Heart left ventricle (tissue), 16 donors: Measurements from ENCODE around the gene SH3RF3. TPM values are rescaled to one million over a fixed set of nuclear protein-coding genes. Genes with fewer than 3 reads are reported as not detected.

Experiments
- ATAC-seq, 4 donors: fragments of 200-7000 bp; cut with Tn5 transposase; one replicate each; pipeline ENCODE4 v1.9.1; 2020 to 2022; ENCODE audit warnings: moderate library complexity in 4 of 4, mild to moderate bottlenecking in 3 of 4, moderate number of reproducible peaks in 1 of 4
- DNase-seq, 5 donors: peaks; one replicate each; pipeline ENCODE4 v3.0.0-alpha.2; 2020
- H3K27ac ChIP-seq, 12 donors: fragments of 200-600 bp; sonication (generic) in 4 of 12; one replicate each; pipeline versions ENCODE4 v1.5.0 to v1.8.0; 2016 to 2022; ENCODE audit warnings: mild to moderate bottlenecking in 2 of 12
- H3K27me3 ChIP-seq, 9 donors: fragments of 200-600 bp; sonication (generic) in 2 of 9; one replicate each; pipeline versions ENCODE4 v1.5.1 to v1.8.0; 2016 to 2022; ENCODE audit warnings: mild to moderate bottlenecking in 3 of 9
- H3K36me3 ChIP-seq, 9 donors: fragments of 200-600 bp; sonication (generic) in 2 of 9; one replicate each; pipeline versions ENCODE4 v1.5.0 to v1.8.0; 2018 to 2022; ENCODE audit warnings: mild to moderate bottlenecking in 2 of 9
- H3K4me1 ChIP-seq, 12 donors: fragments of 200-600 bp; sonication (generic) in 4 of 12; one replicate each; pipeline versions ENCODE4 v1.5.0 to v1.8.0; 2016 to 2022; ENCODE audit warnings: mild to moderate bottlenecking in 3 of 12
- H3K4me3 ChIP-seq, 12 donors: fragments of 200-600 bp; sonication (generic) in 4 of 12; one replicate each; pipeline versions ENCODE4 v1.5.0 to v1.8.0; 2017 to 2022; ENCODE audit warnings: mild to moderate bottlenecking in 9 of 12, moderate library complexity in 4 of 12
- H3K9me3 ChIP-seq, 12 donors: fragments of 200-600 bp; sonication (generic) in 4 of 12; one replicate each; pipeline versions ENCODE4 v1.5.0 to v1.8.0; 2016 to 2022; ENCODE audit warnings: mild to moderate bottlenecking in 1 of 12
- CTCF ChIP-seq, 12 donors: fragments of 200-600 bp; sonication (generic) in 4 of 12; IDR thresholded peaks; one replicate each; pipeline versions ENCODE4 v1.5.0 to v1.8.0; 2018 to 2022; ENCODE audit warnings: antibody characterized with exemption in 12 of 12, mild to moderate bottlenecking in 5 of 12
- POLR2A ChIP-seq, 2 donors: fragments of 450-650 bp; IDR thresholded peaks; one replicate each; pipeline ENCODE4 v1.6.1; 2017; ENCODE audit warnings: antibody characterized with exemption in 2 of 2, mild to moderate bottlenecking in 2 of 2, moderate library complexity in 2 of 2
- WGBS, 4 donors: extraction: QIAGEN DNeasy Blood & Tissue Kit in 2 of 4; methylation state at CpG; one replicate each; pipeline versions ENCODE4 v1.1.5 to v1.1.7; 2013 to 2018; 5-methylcytosine and 5-hydroxymethylcytosine counted together
- intact Hi-C, 10 donors: fragments of 100-400 bp; cut with DNase I; formaldehyde crosslinking; loops; one replicate each; pipeline versions ENCODE4 v1.11.1 to v1.14.2; 2022
- polyA plus RNA-seq, 2 donors: library from polyadenylated mRNA; stranded (reverse); fragments of 200-250 nt; gene quantifications; one replicate each; pipeline ENCODE4 v1.2.3, GENCODE V29; 2013
- total RNA-seq, 9 donors: library from RNA; depleted of rRNA in 2 of 9; stranded (reverse); fragments of >200 nt in 2 of 9; fragmentation: NEBNext Ultra II Directional in 3 of 9; extraction: Animal tissue kit (Norgen Biotek cat#: 25700) in 3 of 9; gene quantifications; one replicate each; pipeline versions ENCODE4 v1.1.0 to v1.2.4, GENCODE V29; 2016 to 2023
- donor health status: ischemic (EF 13 %, LVEDD 7.1; RV severe dilation, severe dysfunction).
- donor health status: healthy with polysubstance abuse.
- donor health status: DM: no; HTN: yes; CAD: no.
- donor health status: DM: no; HTN: no; CAD: no.
- donor health status: ischemic (EF 25% LVEDD 6.9; RV normal size, moderate dysfunction).
- donor health status: ischemic (EF 25% LVEDD 5.7; RV mildly dilated, moderate dysfunction).
- donor health status: healthy.
- donor health status: DM: yes; HTN: yes; CAD: no.
- donor health status: ischemic (EF 35%, LVEDD 5.7; RV mildly dilated, moderate dysfunction).
- donor health status: nonischemic (EF 11% LVEDD 7.7; RV severe dilation, severe dysfunction).
- donor health status: DM: yes; HTN: yes; CAD: no.
- donor health status: PGD.
- donor health status: ischemic (EF 29% LVEDD 5.4; RV normal size, mild dysfunction).
- donor health status: nonischemic (EF 23%, LVEDD 6.1; RV moderate dilation, normal function).

Gene SH3RF3
- total and polyA plus RNA-seq, 11 donors: 5.2 to 15.7 (median 7.9) TPM

- WGBS, 4 donors: 80 to 97% (median 91%) methylated on average over 5 to 6 of the region's 6 CpGs
- intact Hi-C loops: loop anchor here in 4 of 10 donors (10.0 kb wide), 4 partner anchors 47 to 127 kb away; no protein-coding TSS in a partner anchor
Measured at GRCh38 chr2:109137616-109138015, 8.6 kb downstream of the SH3RF3 start.

GRCh38 chr2:109138449-109138848, 9.4 kb downstream of the SH3RF3 start:
- Histone ChIP-seq H3K4me3 (no peak overlapping the region), H3K27me3 (no peaks in the 10 kb centered on the region), H3K4me1 (peaks cover 0 to 14% (median 3%) of the 10 kb centered on the region in 12 donors), H3K27ac (no peak overlapping the region), H3K9me3 (no peaks in the 10 kb centered on the region), H3K36me3 (no peaks in the 10 kb centered on the region)
- no peak for ATAC-seq
- intact Hi-C loops: loop anchor here in 4 of 10 donors (10.0 kb wide), 4 partner anchors 46 to 126 kb away; no protein-coding TSS in a partner anchor
- DNase-seq: no peak
- WGBS, 4 donors: 66 to 79% (median 71%) methylated on average over 2 of the region's 2 CpGs
- no peak for TF ChIP-seq CTCF (IDR thresholded peaks at IDR 0.05)
- no peak for TF ChIP-seq POLR2A (IDR thresholded peaks at IDR 0.05)

More at GRCh38 chr2:109137616-109138015, 8.6 kb downstream of the SH3RF3 start:
- Histone ChIP-seq H3K27ac (no peak overlapping the region), H3K36me3 (no peaks in the 10 kb centered on the region), H3K27me3 (no peaks in the 10 kb centered on the region), H3K4me1 (peaks cover 0 to 14% (median 3%) of the 10 kb centered on the region in 12 donors), H3K9me3 (no peaks in the 10 kb centered on the region), H3K4me3 (no peak overlapping the region)
- no peak for DNase-seq
- TF ChIP-seq POLR2A (IDR thresholded peaks at IDR 0.05) (no peak), CTCF (IDR thresholded peaks at IDR 0.05) (no peak)
- ATAC-seq: no peak

GRCh38 chr2:109139002-109139401, 10.0 kb downstream of the SH3RF3 start:
- intact Hi-C loops: loop anchor here in 4 of 10 donors (10.0 kb wide), 4 partner anchors 46 to 126 kb away; no protein-coding TSS in a partner anchor
- Histone ChIP-seq H3K9me3 (no peaks in the 10 kb centered on the region), H3K36me3 (no peaks in the 10 kb centered on the region), H3K27ac (no peak overlapping the region), H3K4me3 (no peak overlapping the region), H3K27me3 (no peaks in the 10 kb centered on the region), H3K4me1 (peaks cover 0 to 14% (median 3%) of the 10 kb centered on the region in 12 donors)
- TF ChIP-seq POLR2A (IDR thresholded peaks at IDR 0.05) (no peak), CTCF (IDR thresholded peaks at IDR 0.05) (no peak)
- ATAC-seq (no peak), DNase-seq (no peak)
- WGBS, 4 donors: 88 to 95% (median 92%) methylated on average over 4 of the region's 4 CpGs

GRCh38 chr2:109139865-109140396, 10.9 kb downstream of the SH3RF3 start:
- TF ChIP-seq POLR2A (IDR thresholded peaks at IDR 0.05) (no peak), CTCF (IDR thresholded peaks at IDR 0.05) (no peak)
- no peak for ATAC-seq
- 93 to 96% (median 94%) methylated on average over 10 of the region's 10 CpGs for WGBS, 4 donors
- Histone ChIP-seq H3K4me1 (peaks cover 0 to 14% (median 3%) of the 10 kb centered on the region in 12 donors), H3K4me3 (no peak overlapping the region), H3K27ac (no peak overlapping the region), H3K36me3 (no peaks in the 10 kb centered on the region), H3K27me3 (no peaks in the 10 kb centered on the region), H3K9me3 (no peaks in the 10 kb centered on the region)
- DNase-seq: no peak
- intact Hi-C loops: loop anchor here in 5 of 10 donors (5.0 to 10.0 kb wide), 5 partner anchors 45 to 125 kb away; no protein-coding TSS in a partner anchor
